ENCODE data around the gene NUDT14. TPM values are rescaled to one million over a fixed set of nuclear protein-coding genes. Genes with fewer than 3 reads are reported as not detected.

The NUDT14 gene
- total RNA-seq, 1 experiment from 2014 or later = 37.0 TPM

DNA sequence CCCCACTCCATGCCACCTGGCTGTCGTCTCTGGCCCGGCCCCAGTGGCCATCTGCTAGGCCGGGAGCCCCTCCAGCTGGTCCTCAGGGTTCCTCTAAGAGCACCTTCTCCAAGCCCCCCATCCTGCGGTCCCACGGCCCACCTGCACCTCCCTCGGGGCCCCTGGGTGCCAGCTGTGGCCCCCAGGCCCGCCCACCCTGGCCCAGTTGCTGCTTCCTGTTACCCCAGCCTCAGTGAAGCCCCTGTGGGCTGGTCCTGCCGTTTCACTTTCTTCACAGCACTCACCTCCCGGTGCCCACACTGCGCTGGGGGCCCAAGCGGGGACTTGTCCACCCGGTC is 27.6 kb upstream of the NUDT14 start:
- ChIA-PET POLR2A (ENCODE audit: unreplicated experiment) (no interaction called here), CTCF (no interaction called here)
- H3K27me3 ChIP-seq (ENCODE audit: insufficient read depth, low read depth) = no peaks in the 10 kb centered on the region
- H3K36me3 ChIP-seq (ENCODE audit: low read depth) = no peaks in the 10 kb centered on the region
- intact Hi-C loops (cut with micrococcal nuclease; ENCODE audit: unreplicated experiment) = no loop called here
- no peak for DNase-seq
- no TSS peak for BruUV-seq (replicated peaks)
- H3K9me2 ChIP-seq (ENCODE audit: insufficient read depth) = no peaks in the 10 kb centered on the region
- H3F3A ChIP-seq (ENCODE audit: insufficient read depth, low read depth) = 0 out of 2 replicates have a peak, but pooled peaks cover 6% of the 10 kb centered on the region
- H4K20me1 ChIP-seq (ENCODE audit: insufficient read depth) = no peaks in the 10 kb centered on the region; the same call in 1 of the 2 replicates
- H3K4me1 ChIP-seq (replicated peaks; ENCODE audit: insufficient read depth) = peaks cover 16% of the 10 kb centered on the region
- no peaks in the 10 kb centered on the region for H3K79me2 ChIP-seq (ENCODE audit: low read depth)
- H3K27ac ChIP-seq = no peak overlapping the region
- TF ChIP-seq EZH2 (IDR thresholded peaks at IDR 0.05; ENCODE audit: low read depth) = no peak
- TF ChIP-seq, protein P1, sequence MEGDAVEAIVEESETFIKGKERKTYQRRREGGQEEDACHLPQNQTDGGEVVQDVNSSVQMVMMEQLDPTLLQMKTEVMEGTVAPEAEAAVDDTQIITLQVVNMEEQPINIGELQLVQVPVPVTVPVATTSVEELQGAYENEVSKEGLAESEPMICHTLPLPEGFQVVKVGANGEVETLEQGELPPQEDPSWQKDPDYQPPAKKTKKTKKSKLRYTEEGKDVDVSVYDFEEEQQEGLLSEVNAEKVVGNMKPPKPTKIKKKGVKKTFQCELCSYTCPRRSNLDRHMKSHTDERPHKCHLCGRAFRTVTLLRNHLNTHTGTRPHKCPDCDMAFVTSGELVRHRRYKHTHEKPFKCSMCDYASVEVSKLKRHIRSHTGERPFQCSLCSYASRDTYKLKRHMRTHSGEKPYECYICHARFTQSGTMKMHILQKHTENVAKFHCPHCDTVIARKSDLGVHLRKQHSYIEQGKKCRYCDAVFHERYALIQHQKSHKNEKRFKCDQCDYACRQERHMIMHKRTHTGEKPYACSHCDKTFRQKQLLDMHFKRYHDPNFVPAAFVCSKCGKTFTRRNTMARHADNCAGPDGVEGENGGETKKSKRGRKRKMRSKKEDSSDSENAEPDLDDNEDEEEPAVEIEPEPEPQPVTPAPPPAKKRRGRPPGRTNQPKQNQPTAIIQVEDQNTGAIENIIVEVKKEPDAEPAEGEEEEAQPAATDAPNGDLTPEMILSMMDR (conservative IDR thresholded peaks at IDR 0.05) = no peak
- no peaks in the 10 kb centered on the region for H3K9me3 ChIP-seq (ENCODE audit: insufficient read depth, low read depth)
- H2AFZ ChIP-seq = no peak overlapping the region
- no peak overlapping the region for H3K4me2 ChIP-seq
- H3K4me3 ChIP-seq = no peak overlapping the region

DNA sequence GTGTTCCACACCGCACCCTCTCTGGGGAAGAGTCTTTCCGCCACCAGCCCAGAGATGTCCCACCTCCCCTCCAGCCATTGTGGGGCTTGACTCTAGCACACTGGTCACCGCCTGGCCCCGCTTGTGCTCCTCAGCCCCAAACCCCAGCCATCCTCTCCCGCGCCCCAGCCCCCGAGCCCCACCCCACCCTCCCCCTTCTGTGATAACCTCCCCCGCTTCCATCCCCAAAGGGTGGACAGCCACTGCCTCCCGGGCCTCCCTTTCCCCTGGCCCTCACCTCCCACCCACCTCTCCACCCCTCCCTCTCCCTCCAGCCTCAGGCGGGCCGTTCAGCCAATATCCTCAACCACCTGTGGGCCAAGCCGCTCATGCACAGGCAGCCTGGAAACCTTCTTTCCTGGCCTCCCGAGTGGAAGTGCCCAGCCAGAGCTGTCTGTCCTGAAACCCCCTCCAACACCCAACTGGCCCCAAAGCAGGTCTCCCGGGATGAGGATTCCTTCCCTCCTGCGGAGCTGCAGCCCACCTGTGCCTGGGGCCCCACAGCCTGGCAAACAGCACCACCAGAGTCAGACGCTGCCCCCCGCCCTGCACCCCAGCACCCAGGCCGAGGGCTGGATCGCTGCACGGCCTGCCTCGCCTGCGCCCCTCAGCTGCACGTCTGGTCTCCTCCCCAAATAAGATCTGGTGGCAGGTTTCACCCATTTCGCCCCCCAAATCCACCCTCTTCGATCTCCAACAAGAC is 27.1 kb upstream of the NUDT14 start:
- Histone ChIP-seq H3K27me3 (ENCODE audit: insufficient read depth, low read depth) (no peaks in the 10 kb centered on the region), H3K27ac (no peak overlapping the region), H3K9me3 (ENCODE audit: insufficient read depth, low read depth) (no peaks in the 10 kb centered on the region), H3K4me3 (no peak overlapping the region), H3K4me1 (replicated peaks; ENCODE audit: insufficient read depth) (peaks cover 17% of the 10 kb centered on the region), H3K9me2 (ENCODE audit: insufficient read depth) (no peaks in the 10 kb centered on the region), H3K4me2 (no peak overlapping the region), H2AFZ (no peak overlapping the region), H3K36me3 (ENCODE audit: low read depth) (no peaks in the 10 kb centered on the region), H3F3A (ENCODE audit: insufficient read depth, low read depth) (0 out of 2 replicates have a peak, but pooled peaks cover 6% of the 10 kb centered on the region), H3K79me2 (ENCODE audit: low read depth) (no peaks in the 10 kb centered on the region), H4K20me1 (ENCODE audit: insufficient read depth) (no peaks in the 10 kb centered on the region; the same call in 1 of the 2 replicates)
- DNase-seq = no peak
- intact Hi-C loops (cut with micrococcal nuclease; ENCODE audit: unreplicated experiment) = no loop called here
- no TSS peak for BruUV-seq (replicated peaks)
- TF ChIP-seq EZH2 (IDR thresholded peaks at IDR 0.05; ENCODE audit: low read depth) = no peak
- TF ChIP-seq, protein P1 (conservative IDR thresholded peaks at IDR 0.05) = no peak
- ChIA-PET POLR2A (ENCODE audit: unreplicated experiment) (no interaction called here), CTCF (no interaction called here)

DNA sequence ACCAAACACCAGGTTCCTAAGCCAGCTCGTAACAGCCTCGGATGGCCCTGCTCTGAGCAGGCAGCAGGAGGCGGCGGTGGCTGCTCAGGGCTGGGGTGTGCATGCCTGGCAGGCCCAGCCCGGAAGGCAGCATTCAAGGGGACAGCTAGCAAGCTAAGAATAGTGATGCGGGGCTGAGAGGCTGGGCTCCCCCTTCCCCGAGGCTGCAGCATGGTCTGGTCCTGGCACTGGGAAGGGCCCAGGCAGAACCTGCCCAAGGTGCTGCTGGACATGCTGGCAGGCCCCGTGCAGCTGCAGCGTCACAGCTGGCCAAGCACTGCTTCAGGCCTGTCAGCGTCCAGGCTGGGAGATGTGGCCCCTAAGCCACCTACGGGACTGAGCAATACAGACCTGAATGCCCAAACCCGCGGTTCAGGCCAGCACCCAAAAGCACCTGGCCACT is 26.4 kb upstream of the NUDT14 start:
- Histone ChIP-seq H3K9me2 (ENCODE audit: insufficient read depth) (no peaks in the 10 kb centered on the region), H3F3A (ENCODE audit: insufficient read depth, low read depth) (0 out of 2 replicates have a peak, but pooled peaks cover 6% of the 10 kb centered on the region), H3K27me3 (ENCODE audit: insufficient read depth, low read depth) (no peaks in the 10 kb centered on the region), H3K4me1 (replicated peaks; ENCODE audit: insufficient read depth) (peaks cover 17% of the 10 kb centered on the region), H3K9me3 (ENCODE audit: insufficient read depth, low read depth) (no peaks in the 10 kb centered on the region), H2AFZ (no peak overlapping the region), H3K79me2 (ENCODE audit: low read depth) (no peaks in the 10 kb centered on the region), H3K27ac (no peak overlapping the region), H3K4me3 (no peak overlapping the region), H3K4me2 (no peak overlapping the region), H4K20me1 (ENCODE audit: insufficient read depth) (no peaks in the 10 kb centered on the region; the same call in 1 of the 2 replicates), H3K36me3 (ENCODE audit: low read depth) (no peaks in the 10 kb centered on the region)
- intact Hi-C loops (cut with micrococcal nuclease; ENCODE audit: unreplicated experiment) = no loop called here
- ChIA-PET CTCF (interaction anchor here (0.6 kb wide), 2 partner anchors 40 to 298 kb away, joined by 3 to 5 read pairs; partner anchors contain the start of gene BTBD6), POLR2A (ENCODE audit: unreplicated experiment) (interaction anchor here (0.7 kb wide), 1 partner anchor 116 kb away, joined by 3 read pairs; no protein-coding TSS in a partner anchor)
- BruUV-seq (replicated peaks) = no TSS peak
- no peak for DNase-seq
- TF ChIP-seq EZH2 (IDR thresholded peaks at IDR 0.05; ENCODE audit: low read depth) = no peak
- TF ChIP-seq, protein P1 (conservative IDR thresholded peaks at IDR 0.05) = no peak
